Mesothelial cell of epicardium (in vitro differentiated cells): ENCODE results near the gene SNX9. TPM values are rescaled to one million over a fixed set of nuclear protein-coding genes. Genes with fewer than 3 reads are reported as not detected.

Experiments used
- DNase-seq, 2 experiments: peaks; one replicate each; pipeline ENCODE4 v3.0.0; 2021; ENCODE audit warnings: low spot score in 2 of 2; ENCODE audit not compliant: unreplicated experiment in 2 of 2
- H3K27ac Mint-ChIP-seq: 2 replicates; pipeline ENCODE4 v1.8.0; 2021; ENCODE audit warnings: mixed read lengths
- H3K27me3 Mint-ChIP-seq: 2 replicates; pipeline ENCODE4 v1.8.0; 2021; ENCODE audit warnings: low read depth, mixed read lengths
- H3K36me3 Mint-ChIP-seq: 2 replicates; pipeline ENCODE4 v1.8.0; 2021; ENCODE audit warnings: mixed read lengths
- H3K4me1 Mint-ChIP-seq: 2 replicates; pipeline ENCODE4 v1.8.0; 2021; ENCODE audit warnings: mixed read lengths
- H3K4me3 Mint-ChIP-seq: 2 replicates; pipeline ENCODE4 v1.8.0; 2021; ENCODE audit warnings: mild to moderate bottlenecking, moderate library complexity, mixed read lengths
- H3K9me3 Mint-ChIP-seq: 2 replicates; pipeline ENCODE4 v1.8.0; 2021; ENCODE audit warnings: mixed read lengths
- total RNA-seq: library from RNA; stranded (reverse); gene quantifications from 3 replicates; pipeline ENCODE4 v1.2.1, GENCODE V29; 2021
- TF ChIP-seq, protein P1 (sequence below): fragments of 200-600 bp; sonication (generic); IDR thresholded peaks from one replicate; pipeline ENCODE4 v1.5.0; 2021; ENCODE audit warnings: antibody characterized with exemption; ENCODE audit not compliant: unreplicated experiment

Gene SNX9
- total RNA-seq, 1 donor from 2014 or later: 23.1 TPM

DNA sequence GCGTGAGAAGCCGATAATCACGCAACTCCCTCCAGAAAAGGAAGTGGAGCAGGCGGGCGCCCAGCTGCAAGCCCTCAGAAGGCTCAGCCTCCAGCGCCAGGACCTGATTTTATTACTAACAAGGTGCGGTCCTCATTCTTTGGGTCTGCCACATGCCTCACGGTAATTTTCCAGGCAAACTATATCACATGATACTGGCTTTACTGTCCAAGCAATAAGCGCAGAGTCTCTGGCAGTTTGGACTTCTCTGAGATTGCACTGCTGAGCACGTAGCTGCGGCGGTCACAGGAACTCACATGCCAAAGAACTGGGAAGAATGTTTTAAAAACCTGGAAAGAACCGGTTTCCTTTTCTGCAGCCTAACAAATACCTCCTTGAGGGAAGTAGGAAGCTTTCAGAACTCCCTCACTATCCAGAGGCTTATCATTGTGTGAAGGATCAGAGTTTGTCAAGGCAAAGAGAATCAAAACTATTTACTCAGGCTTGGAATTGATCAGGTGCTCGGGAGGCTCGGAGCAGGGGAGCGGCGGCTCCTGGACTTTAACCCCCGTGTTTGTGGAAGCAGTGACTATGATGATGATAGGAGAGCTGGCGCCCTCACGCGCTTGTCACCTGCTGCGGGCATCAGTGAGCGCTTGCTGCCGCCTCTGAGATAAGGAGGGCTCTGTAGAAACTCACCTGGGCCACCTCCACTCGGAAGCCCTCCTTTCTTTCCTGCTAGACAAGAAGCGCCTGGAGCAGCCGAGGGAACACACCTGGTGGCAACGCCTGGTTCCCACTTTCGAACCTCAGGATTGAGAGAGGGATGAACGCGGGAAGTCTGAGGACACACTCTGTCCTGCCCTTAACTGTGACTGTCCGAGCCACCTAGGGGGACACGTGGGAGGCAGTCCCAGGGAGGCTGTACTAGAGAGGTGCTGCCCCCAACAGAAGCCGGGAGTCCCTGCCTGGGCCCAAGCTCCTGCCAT lies 131.4 kb downstream of the SNX9 start:
- H3K27ac Mint-ChIP-seq: peak overlapping the region; percentile 54
- H3K27me3 Mint-ChIP-seq: no peaks in the 10 kb centered on the region
- DNase-seq: no peak
- no peak overlapping the region for H3K4me3 Mint-ChIP-seq
- no peaks in the 10 kb centered on the region for H3K4me1 Mint-ChIP-seq
- H3K9me3 Mint-ChIP-seq: peaks cover 34% of the 10 kb centered on the region
- TF ChIP-seq, protein P1, sequence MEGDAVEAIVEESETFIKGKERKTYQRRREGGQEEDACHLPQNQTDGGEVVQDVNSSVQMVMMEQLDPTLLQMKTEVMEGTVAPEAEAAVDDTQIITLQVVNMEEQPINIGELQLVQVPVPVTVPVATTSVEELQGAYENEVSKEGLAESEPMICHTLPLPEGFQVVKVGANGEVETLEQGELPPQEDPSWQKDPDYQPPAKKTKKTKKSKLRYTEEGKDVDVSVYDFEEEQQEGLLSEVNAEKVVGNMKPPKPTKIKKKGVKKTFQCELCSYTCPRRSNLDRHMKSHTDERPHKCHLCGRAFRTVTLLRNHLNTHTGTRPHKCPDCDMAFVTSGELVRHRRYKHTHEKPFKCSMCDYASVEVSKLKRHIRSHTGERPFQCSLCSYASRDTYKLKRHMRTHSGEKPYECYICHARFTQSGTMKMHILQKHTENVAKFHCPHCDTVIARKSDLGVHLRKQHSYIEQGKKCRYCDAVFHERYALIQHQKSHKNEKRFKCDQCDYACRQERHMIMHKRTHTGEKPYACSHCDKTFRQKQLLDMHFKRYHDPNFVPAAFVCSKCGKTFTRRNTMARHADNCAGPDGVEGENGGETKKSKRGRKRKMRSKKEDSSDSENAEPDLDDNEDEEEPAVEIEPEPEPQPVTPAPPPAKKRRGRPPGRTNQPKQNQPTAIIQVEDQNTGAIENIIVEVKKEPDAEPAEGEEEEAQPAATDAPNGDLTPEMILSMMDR: no peak
- H3K36me3 Mint-ChIP-seq: peaks cover 10% of the 10 kb centered on the region

DNA sequence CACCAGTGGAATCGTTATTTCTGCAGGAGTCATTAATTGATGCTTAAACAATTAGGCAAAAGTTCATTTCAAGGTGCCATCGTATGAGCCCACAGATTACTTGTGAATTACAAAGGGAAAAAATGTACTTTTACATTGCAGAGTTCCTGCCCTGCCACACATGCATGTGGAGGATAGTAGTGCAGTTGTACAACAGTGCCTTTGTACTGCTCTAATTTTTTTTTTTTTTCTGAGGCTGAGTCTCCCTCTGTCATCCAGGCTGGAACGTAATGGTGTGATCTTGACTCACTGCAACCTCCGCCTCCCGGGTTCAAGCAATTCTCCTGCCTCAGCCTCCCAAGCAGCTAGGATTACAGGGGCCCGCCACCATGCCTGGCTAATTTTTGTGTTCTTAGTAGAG lies 132.6 kb downstream of the SNX9 start:
- no peaks in the 10 kb centered on the region for H3K27me3 Mint-ChIP-seq
- no peak overlapping the region for H3K27ac Mint-ChIP-seq
- no peak overlapping the region for H3K4me3 Mint-ChIP-seq
- no peaks in the 10 kb centered on the region for H3K4me1 Mint-ChIP-seq
- peaks cover 31% of the 10 kb centered on the region for H3K9me3 Mint-ChIP-seq
- TF ChIP-seq, protein P1: no peak
- no peak for DNase-seq
- H3K36me3 Mint-ChIP-seq: peaks cover 6% of the 10 kb centered on the region

DNA sequence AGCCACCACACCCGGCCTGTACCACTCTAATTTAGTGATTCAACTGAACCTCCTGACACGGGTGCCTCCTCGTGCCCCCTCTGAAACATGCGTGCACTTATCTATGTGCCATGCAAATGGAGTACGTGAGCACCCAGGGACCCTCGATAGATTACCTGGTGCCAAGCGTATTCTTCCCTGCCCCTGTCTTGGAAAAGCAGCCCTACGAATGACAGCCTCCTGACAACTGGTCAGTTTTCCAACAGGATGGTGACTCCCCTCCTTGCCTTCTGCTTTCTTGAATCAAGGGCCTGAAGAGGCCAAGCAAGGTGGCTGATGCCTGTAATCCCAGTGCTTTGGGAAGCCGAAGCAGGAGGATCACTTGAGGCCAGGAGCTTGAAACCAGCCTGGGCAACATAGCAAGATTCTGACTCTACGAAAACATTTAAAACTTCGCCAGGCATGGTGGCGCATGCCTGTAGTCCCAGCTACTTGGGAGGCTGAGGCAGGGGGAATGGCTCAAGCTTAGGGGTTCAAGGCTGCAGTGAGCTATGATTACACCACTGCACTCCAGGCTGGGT lies 133.2 kb downstream of the SNX9 start:
- TF ChIP-seq, protein P1: no peak
- Mint-ChIP-seq H3K27me3 (no peaks in the 10 kb centered on the region), H3K4me1 (no peaks in the 10 kb centered on the region), H3K4me3 (no peak overlapping the region), H3K27ac (no peak overlapping the region), H3K36me3 (peaks cover 6% of the 10 kb centered on the region), H3K9me3 (peaks cover 27% of the 10 kb centered on the region)
- DNase-seq: no peak

DNA sequence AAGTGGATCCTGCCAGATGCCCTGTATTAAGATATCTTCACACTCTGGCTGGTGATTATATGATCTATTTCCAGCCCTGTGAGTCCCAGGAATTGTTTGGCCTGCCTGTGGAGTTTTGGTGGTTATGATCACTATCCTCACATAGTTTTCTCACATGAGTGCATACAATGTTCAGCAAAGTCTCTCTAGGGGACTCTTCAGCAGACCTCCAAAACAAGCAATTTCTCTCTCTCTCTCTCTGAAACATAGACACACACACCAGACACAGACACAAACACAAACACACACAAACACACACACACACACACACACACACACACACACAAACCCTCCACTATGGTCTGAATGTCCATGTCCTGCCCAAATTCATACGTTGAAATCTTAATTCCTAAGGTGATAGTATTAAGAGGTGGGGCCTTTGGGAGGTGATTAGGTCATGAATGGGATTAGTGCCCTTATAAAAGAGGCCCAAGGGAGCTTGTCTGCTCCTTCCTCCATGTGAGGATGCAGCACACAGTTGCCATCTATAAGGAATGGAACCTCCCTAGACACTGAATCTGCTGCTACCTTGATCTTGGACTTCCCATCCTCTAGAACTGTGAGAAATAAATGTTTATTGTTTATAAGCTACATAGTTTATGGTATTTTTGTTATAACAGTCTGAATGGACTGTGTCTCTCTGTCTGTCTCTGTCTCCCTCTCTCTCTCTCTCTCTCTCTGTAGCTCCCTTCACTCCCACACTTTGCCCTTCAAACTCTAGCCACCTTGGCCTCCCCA lies 136.6 kb downstream of the SNX9 start:
- Mint-ChIP-seq H3K4me1 (no peaks in the 10 kb centered on the region), H3K27me3 (no peaks in the 10 kb centered on the region)
- no peak for DNase-seq

More for the DNA sequence above, 136.6 kb downstream of the SNX9 start:
- Mint-ChIP-seq H3K27ac (no peak overlapping the region), H3K4me3 (no peak overlapping the region), H3K36me3 (peaks cover 6% of the 10 kb centered on the region), H3K9me3 (peaks cover 27% of the 10 kb centered on the region)
- TF ChIP-seq, protein P1: no peak
